ENCODE data around the gene MS4A2.
"Not testable (repeated sequence)": the region's sequence is repeated elsewhere in the genome, so short reads cannot be mapped to it uniquely, and the experiment has no call there.

MS4A2 gene

GRCh38 chr11:60084631-60085273 lies 3.7 kb upstream of the MS4A2 start:
- Mint-ChIP-seq H3K9me3 (no peaks in the 10 kb centered on the region), H3K4me3 (no peak overlapping the region), H3K27me3 (ENCODE audit: low read depth) (no peaks in the 10 kb centered on the region), H3K36me3 (ENCODE audit: low read depth) (no peaks in the 10 kb centered on the region), H3K27ac (no peak overlapping the region), H3K4me1 (ENCODE audit: low read depth) (no peaks in the 10 kb centered on the region)

GRCh38 chr11:60085909-60086308 lies 2.6 kb upstream of the MS4A2 start:
- no peaks in the 10 kb centered on the region for H3K36me3 Mint-ChIP-seq (ENCODE audit: low read depth)
- H3K9me3 Mint-ChIP-seq: no peaks in the 10 kb centered on the region
- H3K27ac Mint-ChIP-seq: no peak overlapping the region
- no peaks in the 10 kb centered on the region for H3K27me3 Mint-ChIP-seq (ENCODE audit: low read depth)
- H3K4me3 Mint-ChIP-seq: no peak overlapping the region
- H3K4me1 Mint-ChIP-seq (ENCODE audit: low read depth): no peaks in the 10 kb centered on the region

- Mint-ChIP-seq H3K27me3 (ENCODE audit: low read depth) (no peaks in the 10 kb centered on the region), H3K9me3 (no peaks in the 10 kb centered on the region), H3K4me3 (no peak overlapping the region), H3K36me3 (ENCODE audit: low read depth) (no peaks in the 10 kb centered on the region), H3K27ac (no peak overlapping the region), H3K4me1 (ENCODE audit: low read depth) (no peaks in the 10 kb centered on the region)
Measured at GRCh38 chr11:60087239-60087638, 1.2 kb upstream of the MS4A2 start.

- Mint-ChIP-seq H3K9me3 (no peaks in the 10 kb centered on the region), H3K4me3 (no peak overlapping the region), H3K27me3 (ENCODE audit: low read depth) (peaks cover 3% of the 10 kb centered on the region), H3K27ac (no peak overlapping the region), H3K36me3 (ENCODE audit: low read depth) (no peaks in the 10 kb centered on the region), H3K4me1 (ENCODE audit: low read depth) (no peaks in the 10 kb centered on the region)
Measured at GRCh38 chr11:60095477-60096120, 7.1 kb downstream of the MS4A2 start.

- no peaks in the 10 kb centered on the region for H3K36me3 Mint-ChIP-seq (ENCODE audit: low read depth)
- no peak overlapping the region for H3K4me3 Mint-ChIP-seq
- no peaks in the 10 kb centered on the region for H3K4me1 Mint-ChIP-seq (ENCODE audit: low read depth)
- no peak overlapping the region for H3K27ac Mint-ChIP-seq
- H3K27me3 Mint-ChIP-seq (ENCODE audit: low read depth): peaks cover 3% of the 10 kb centered on the region
- no peaks in the 10 kb centered on the region for H3K9me3 Mint-ChIP-seq
Measured at GRCh38 chr11:60097189-60097588, 8.7 kb downstream of the MS4A2 start.

GRCh38 chr11:60098508-60098907 lies 10.0 kb downstream of the MS4A2 start:
- H3K4me3 Mint-ChIP-seq: no peak overlapping the region
- H3K36me3 Mint-ChIP-seq (ENCODE audit: low read depth): no peaks in the 10 kb centered on the region
- H3K4me1 Mint-ChIP-seq (ENCODE audit: low read depth): no peaks in the 10 kb centered on the region
- no peak overlapping the region for H3K27ac Mint-ChIP-seq
- no peaks in the 10 kb centered on the region for H3K9me3 Mint-ChIP-seq
- H3K27me3 Mint-ChIP-seq (ENCODE audit: low read depth): peaks cover 3% of the 10 kb centered on the region

GRCh38 chr11:60100516-60100915 lies 12.1 kb downstream of the MS4A2 start:
- no peaks in the 10 kb centered on the region for H3K36me3 Mint-ChIP-seq (ENCODE audit: low read depth)
- H3K4me3 Mint-ChIP-seq: no peak overlapping the region
- no peak overlapping the region for H3K27ac Mint-ChIP-seq
- H3K4me1 Mint-ChIP-seq (ENCODE audit: low read depth): no peaks in the 10 kb centered on the region
- no peaks in the 10 kb centered on the region for H3K9me3 Mint-ChIP-seq
- H3K27me3 Mint-ChIP-seq (ENCODE audit: low read depth): no peaks in the 10 kb centered on the region

GRCh38 chr11:60101368-60101767 lies 12.9 kb downstream of the MS4A2 start:
- not testable (repeated sequence) for H3K27ac Mint-ChIP-seq

GRCh38 chr11:60104471-60105115 lies 16.1 kb downstream of the MS4A2 start:
- not testable (repeated sequence) for H3K27me3 Mint-ChIP-seq (ENCODE audit: low read depth); H3K36me3 Mint-ChIP-seq (ENCODE audit: low read depth); H3K9me3 Mint-ChIP-seq; H3K4me1 Mint-ChIP-seq (ENCODE audit: low read depth); H3K4me3 Mint-ChIP-seq; H3K27ac Mint-ChIP-seq

More at GRCh38 chr11:60101368-60101767, 12.9 kb downstream of the MS4A2 start:
- H3K9me3 Mint-ChIP-seq; H3K4me1 Mint-ChIP-seq (ENCODE audit: low read depth); H3K36me3 Mint-ChIP-seq (ENCODE audit: low read depth); H3K27me3 Mint-ChIP-seq (ENCODE audit: low read depth); H3K4me3 Mint-ChIP-seq: not testable (repeated sequence)

- not testable (repeated sequence) for H3K9me3 Mint-ChIP-seq; H3K4me3 Mint-ChIP-seq; H3K36me3 Mint-ChIP-seq (ENCODE audit: low read depth); H3K27me3 Mint-ChIP-seq (ENCODE audit: low read depth); H3K27ac Mint-ChIP-seq; H3K4me1 Mint-ChIP-seq (ENCODE audit: low read depth)
Measured at GRCh38 chr11:60108631-60109030, 20.2 kb downstream of the MS4A2 start.

- Mint-ChIP-seq H3K27me3 (ENCODE audit: low read depth) (peaks cover 4% of the 10 kb centered on the region), H3K4me1 (ENCODE audit: low read depth) (no peaks in the 10 kb centered on the region), H3K27ac (no peak overlapping the region), H3K4me3 (no peak overlapping the region), H3K9me3 (no peaks in the 10 kb centered on the region), H3K36me3 (ENCODE audit: low read depth) (no peaks in the 10 kb centered on the region)
Measured at GRCh38 chr11:60111793-60112192, 23.3 kb downstream of the MS4A2 start.

- Mint-ChIP-seq H3K36me3 (ENCODE audit: low read depth) (no peaks in the 10 kb centered on the region), H3K4me3 (no peak overlapping the region), H3K9me3 (no peaks in the 10 kb centered on the region), H3K4me1 (ENCODE audit: low read depth) (no peaks in the 10 kb centered on the region), H3K27ac (no peak overlapping the region), H3K27me3 (ENCODE audit: low read depth) (no peaks in the 10 kb centered on the region)
Measured at GRCh38 chr11:60116996-60117790, 28.7 kb downstream of the MS4A2 start.

- H3K4me1 Mint-ChIP-seq (ENCODE audit: low read depth): no peaks in the 10 kb centered on the region
- no peaks in the 10 kb centered on the region for H3K9me3 Mint-ChIP-seq
- no peak overlapping the region for H3K27ac Mint-ChIP-seq
- H3K36me3 Mint-ChIP-seq (ENCODE audit: low read depth): no peaks in the 10 kb centered on the region
- H3K27me3 Mint-ChIP-seq (ENCODE audit: low read depth): no peaks in the 10 kb centered on the region
- H3K4me3 Mint-ChIP-seq: no peak overlapping the region
Measured at GRCh38 chr11:60118338-60118737, 29.9 kb downstream of the MS4A2 start.

- Mint-ChIP-seq H3K27me3 (ENCODE audit: low read depth) (no peaks in the 10 kb centered on the region), H3K9me3 (no peaks in the 10 kb centered on the region), H3K27ac (no peak overlapping the region), H3K4me1 (ENCODE audit: low read depth) (no peaks in the 10 kb centered on the region), H3K4me3 (no peak overlapping the region), H3K36me3 (ENCODE audit: low read depth) (no peaks in the 10 kb centered on the region)
Measured at GRCh38 chr11:60119710-60120109, 31.2 kb downstream of the MS4A2 start.

GRCh38 chr11:60121264-60121663 lies 32.8 kb downstream of the MS4A2 start:
- H3K27ac Mint-ChIP-seq: no peak overlapping the region
- no peaks in the 10 kb centered on the region for H3K9me3 Mint-ChIP-seq
- no peaks in the 10 kb centered on the region for H3K4me1 Mint-ChIP-seq (ENCODE audit: low read depth)
- H3K36me3 Mint-ChIP-seq (ENCODE audit: low read depth): no peaks in the 10 kb centered on the region
- no peaks in the 10 kb centered on the region for H3K27me3 Mint-ChIP-seq (ENCODE audit: low read depth)
- no peak overlapping the region for H3K4me3 Mint-ChIP-seq
